Cardiac fibroblast (primary cell): Measurements from ENCODE around the gene C2CD5.

ENCODE experiments used
- DNase-seq, 2 donors: peaks; one replicate each; pipeline versions ENCODE4 v3.0.0 to v3.0.0-alpha.2; 2010; ENCODE audit warnings: low read depth in 2 of 2
- H3K4me3 ChIP-seq, 2 donors: replicated peaks in 1 of 2; 1 replicate in 1 of 2; 2 replicates in 1 of 2; pipeline ENCODE4 v1.5.1; 2011; ENCODE audit warnings: low read depth in 2 of 2, low read length in 2 of 2, mild to moderate bottlenecking in 2 of 2, moderate library complexity in 1 of 2
- TF ChIP-seq, protein P1 (sequence below): IDR thresholded peaks from one replicate; pipeline ENCODE4 v1.5.1; 2011; ENCODE audit warnings: low read depth, mild to moderate bottlenecking, low read length, inconsistent platforms

C2CD5 gene, protein sequence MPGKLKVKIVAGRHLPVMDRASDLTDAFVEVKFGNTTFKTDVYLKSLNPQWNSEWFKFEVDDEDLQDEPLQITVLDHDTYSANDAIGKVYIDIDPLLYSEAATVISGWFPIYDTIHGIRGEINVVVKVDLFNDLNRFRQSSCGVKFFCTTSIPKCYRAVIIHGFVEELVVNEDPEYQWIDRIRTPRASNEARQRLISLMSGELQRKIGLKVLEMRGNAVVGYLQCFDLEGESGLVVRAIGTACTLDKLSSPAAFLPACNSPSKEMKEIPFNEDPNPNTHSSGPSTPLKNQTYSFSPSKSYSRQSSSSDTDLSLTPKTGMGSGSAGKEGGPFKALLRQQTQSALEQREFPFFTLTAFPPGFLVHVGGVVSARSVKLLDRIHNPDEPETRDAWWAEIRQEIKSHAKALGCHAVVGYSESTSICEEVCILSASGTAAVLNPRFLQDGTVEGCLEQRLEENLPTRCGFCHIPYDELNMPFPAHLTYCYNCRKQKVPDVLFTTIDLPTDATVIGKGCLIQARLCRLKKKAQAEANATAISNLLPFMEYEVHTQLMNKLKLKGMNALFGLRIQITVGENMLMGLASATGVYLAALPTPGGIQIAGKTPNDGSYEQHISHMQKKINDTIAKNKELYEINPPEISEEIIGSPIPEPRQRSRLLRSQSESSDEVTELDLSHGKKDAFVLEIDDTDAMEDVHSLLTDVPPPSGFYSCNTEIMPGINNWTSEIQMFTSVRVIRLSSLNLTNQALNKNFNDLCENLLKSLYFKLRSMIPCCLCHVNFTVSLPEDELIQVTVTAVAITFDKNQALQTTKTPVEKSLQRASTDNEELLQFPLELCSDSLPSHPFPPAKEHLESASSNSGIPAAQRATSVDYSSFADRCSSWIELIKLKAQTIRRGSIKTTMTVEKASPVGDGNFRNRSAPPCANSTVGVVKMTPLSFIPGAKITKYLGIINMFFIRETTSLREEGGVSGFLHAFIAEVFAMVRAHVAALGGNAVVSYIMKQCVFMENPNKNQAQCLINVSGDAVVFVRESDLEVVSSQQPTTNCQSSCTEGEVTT

DNA sequence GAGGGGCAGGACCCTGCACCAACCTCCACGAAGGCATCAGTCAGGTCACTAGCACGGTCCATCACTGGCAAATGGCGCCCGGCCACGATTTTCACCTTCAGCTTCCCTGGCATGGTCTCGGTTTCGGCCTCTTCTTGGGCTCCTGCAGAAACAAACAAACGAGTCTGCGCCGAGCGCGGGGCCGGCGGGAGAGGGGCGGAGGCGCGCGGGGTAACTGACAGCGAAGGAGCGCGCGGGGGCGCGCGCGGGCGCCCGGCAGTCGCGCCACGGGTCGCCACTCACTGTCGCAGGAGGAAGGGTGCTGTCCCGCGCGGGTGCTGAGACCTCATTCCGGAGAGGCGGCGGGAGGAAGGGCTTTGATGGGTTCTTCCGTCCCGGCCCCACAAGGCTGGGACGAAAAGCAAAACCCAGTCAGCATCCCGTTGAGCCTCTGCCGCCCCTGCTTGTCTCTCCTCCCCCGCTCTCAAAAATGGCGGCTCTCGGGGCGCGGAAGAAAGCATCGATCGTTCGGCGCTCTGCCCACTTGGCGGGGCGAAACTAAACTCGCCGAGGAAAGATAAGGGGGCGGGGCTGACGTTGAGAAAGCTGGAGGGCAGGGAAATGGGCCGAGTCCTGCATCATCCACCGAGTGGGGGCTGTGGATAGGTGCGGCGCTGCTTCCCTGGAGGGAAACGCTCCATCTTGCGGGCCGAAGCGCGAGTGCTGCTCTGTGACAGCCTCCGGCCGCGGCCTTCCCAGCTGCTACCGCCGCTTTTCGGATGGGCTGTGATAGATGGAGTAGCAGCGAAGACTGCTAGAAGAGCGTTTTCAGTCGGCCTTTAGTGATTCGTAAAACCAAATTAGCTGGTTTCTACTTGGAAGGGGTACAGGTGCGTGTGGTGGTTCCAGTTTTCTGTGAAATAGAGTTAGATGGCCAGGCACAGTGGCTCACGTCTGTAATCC is at the start of gene C2CD5:
Gene C2CD5 (minus strand): TSS at position 505 of the 942 bp plus-strand sequence. CDS start 392 bp downstream, at position 113.
- DNase-seq, result peak; percentile 98
- TF ChIP-seq, protein P1, sequence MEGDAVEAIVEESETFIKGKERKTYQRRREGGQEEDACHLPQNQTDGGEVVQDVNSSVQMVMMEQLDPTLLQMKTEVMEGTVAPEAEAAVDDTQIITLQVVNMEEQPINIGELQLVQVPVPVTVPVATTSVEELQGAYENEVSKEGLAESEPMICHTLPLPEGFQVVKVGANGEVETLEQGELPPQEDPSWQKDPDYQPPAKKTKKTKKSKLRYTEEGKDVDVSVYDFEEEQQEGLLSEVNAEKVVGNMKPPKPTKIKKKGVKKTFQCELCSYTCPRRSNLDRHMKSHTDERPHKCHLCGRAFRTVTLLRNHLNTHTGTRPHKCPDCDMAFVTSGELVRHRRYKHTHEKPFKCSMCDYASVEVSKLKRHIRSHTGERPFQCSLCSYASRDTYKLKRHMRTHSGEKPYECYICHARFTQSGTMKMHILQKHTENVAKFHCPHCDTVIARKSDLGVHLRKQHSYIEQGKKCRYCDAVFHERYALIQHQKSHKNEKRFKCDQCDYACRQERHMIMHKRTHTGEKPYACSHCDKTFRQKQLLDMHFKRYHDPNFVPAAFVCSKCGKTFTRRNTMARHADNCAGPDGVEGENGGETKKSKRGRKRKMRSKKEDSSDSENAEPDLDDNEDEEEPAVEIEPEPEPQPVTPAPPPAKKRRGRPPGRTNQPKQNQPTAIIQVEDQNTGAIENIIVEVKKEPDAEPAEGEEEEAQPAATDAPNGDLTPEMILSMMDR, result peak; percentile 56
- H3K4me3 ChIP-seq, result peak within 1 kb of the TSS; percentile 85 to 88

DNA sequence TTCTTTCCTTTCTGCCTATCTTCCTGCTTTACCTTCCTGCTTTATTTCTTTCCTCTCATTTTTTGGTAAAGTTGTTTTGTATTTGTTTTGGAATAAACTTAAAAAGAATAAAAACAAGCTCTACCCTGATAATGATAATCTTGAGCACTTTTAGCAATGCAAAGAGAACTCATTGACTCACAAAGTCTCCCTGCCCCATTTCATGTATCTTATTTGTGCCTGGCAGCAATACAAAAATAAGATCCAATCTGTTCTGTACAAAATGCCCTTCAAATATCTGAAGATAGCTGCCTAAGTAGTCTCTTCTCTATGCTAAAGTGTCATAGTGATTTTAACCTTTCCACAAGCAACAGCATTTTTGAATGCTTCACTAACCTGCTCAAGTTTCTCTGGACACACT is 49.5 kb upstream of the C2CD5 start:
- no peak overlapping the region for H3K4me3 ChIP-seq
- TF ChIP-seq, protein P1, result no peak
- DNase-seq, result no peak

DNA sequence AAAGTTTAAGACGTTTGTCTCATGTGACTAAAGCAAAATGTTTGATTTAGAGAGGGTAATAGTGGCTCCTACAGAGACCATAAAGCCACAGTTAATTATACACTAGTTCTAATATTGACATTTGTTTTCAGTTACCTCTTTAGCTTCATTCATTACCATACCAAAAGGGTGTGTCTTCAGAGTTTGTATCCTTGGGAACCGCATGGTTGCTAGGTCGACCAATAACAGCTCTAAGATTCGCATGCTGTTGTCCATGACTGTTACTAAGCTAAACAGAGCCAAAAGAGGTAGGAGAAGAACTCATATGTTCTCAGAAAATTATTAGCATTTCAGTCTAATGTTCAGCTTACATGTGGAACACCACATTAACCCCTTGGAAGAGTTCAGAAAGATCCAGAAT is 44.5 kb upstream of the C2CD5 start:
- TF ChIP-seq, protein P1, result no peak
- DNase-seq, result no peak
- no peak overlapping the region for H3K4me3 ChIP-seq

DNA sequence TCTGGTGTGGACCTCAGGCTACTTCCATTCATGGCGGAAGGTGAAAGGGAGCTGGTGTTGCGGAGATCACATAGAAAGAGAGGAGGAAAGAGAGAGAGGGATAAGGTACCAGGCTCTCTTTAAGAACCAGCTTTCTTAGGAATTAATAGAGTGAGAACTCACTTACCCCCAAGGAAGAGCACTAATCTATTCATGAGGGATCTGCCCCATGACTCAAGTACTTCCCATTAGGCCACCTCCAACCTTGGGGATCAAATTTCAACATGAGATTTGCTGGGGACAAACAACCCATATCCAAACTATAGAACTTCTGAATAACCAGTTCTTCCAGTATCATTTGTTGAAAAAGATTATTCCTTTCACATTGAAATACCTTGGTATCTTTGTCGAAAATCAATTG is 34.0 kb upstream of the C2CD5 start:
- H3K4me3 ChIP-seq, result no peak overlapping the region
- TF ChIP-seq, protein P1, result no peak
- DNase-seq, result no peak

DNA sequence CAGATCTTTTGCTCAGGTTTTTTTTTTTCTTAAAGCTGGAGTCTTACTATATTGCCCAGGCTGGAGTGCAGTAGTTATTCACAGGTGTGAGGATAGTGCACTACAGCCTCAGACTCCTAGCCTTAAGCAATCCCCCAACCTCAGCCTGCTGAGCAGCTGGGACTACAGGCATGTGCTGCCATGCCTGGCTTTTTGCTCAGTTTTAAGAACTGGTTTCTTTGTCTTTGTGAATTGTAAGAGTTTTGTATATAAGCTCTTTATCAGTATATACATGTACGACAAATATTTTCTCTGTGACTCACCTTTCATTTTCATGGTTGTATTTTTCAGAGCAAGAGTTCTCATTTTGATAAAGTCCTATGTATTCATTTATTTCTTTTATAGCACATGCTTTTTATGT is 33.3 kb upstream of the C2CD5 start:
- no peak overlapping the region for H3K4me3 ChIP-seq
- TF ChIP-seq, protein P1, result no peak
- DNase-seq, result no peak

DNA sequence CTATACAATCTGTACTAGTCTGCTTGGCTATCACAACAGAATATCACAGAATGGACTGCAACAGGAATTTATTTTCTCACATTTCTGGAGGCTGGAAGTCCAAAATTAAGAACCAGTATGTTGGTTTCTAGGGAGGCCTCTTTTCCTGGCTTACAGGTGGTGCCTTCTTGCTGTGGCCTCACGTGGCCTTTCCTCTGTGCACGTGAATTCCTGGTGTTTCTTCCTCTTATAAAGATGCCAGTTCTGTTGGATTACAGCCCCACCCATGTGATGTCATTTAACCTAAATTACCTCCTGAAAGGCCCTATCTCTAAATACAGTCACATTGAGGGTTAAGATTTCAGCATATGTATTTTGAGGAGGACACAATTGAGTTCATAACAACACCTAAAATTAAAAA is 32.1 kb upstream of the C2CD5 start:
- TF ChIP-seq, protein P1, result no peak
- H3K4me3 ChIP-seq, result no peak overlapping the region
- no peak for DNase-seq
